Small intestine (tissue), 4 donors: ENCODE results near the gene CERKL. TPM values are rescaled to one million over a fixed set of nuclear protein-coding genes. Genes with fewer than 3 reads are reported as not detected.

ENCODE experiments used
- polyA plus RNA-seq, 4 donors: library from polyadenylated mRNA; stranded (reverse) in 3 of 4; unstranded in 1 of 4; fragments of 200-250 nt in 3 of 4; fragments of 120-200 nt in 1 of 4; gene quantifications; one replicate each; pipeline versions ENCODE4 v1.2.1 to v1.2.3, GENCODE V29; 2013
- donor health status: healthy with polysubstance abuse.
- donor health status: Bipolar disorder and iron deficiency.
- donor health status: healthy.

Gene CERKL
- polyA plus RNA-seq, 4 donors, result 1.1 to 7.9 (median 2.2) TPM; not detected in 1

Other genes starting within 250 kb of the CERKL start
- 10 to 100 TPM in 1 of 4 donors, 1 to 10 TPM in 2, under 1 TPM in 1; 0.89 to 13.5 (median 2.1) TPM for gene ITGA4, start 199.7 kb downstream of the CERKL start, polyA plus RNA-seq
- gene NEUROD1, start 23.4 kb upstream of the CERKL start, polyA plus RNA-seq, result 10 to 100 TPM in 1 of 4 donors, 1 to 10 TPM in 3; 1.4 to 33.6 (median 3.5) TPM
- 100 to 1,000 TPM in 1 of 4 donors, 10 to 100 TPM in 3; 39.4 to 108 (median 46.8) TPM for gene ITPRID2, start 234.6 kb upstream of the CERKL start, polyA plus RNA-seq